Uterus (tissue), 2 donors: ENCODE data around the gene PTPMT1.

ENCODE experiments used
- POLR2A ChIP-seq, 2 donors: fragments of 450-650 bp; IDR thresholded peaks; one replicate each; pipeline ENCODE4 v1.6.1; 2016; ENCODE audit warnings: antibody characterized with exemption in 2 of 2, mild to moderate bottlenecking in 1 of 2, moderate library complexity in 1 of 2
- TF ChIP-seq, protein P1 (sequence below), 4 experiments: fragments of 200-600 bp in 2 of 4; fragments of 450-650 bp in 2 of 4; sonication (generic) in 2 of 4; IDR thresholded peaks; one replicate each; pipeline ENCODE4 v1.5.1; 2016 to 2019; ENCODE audit warnings: antibody characterized with exemption in 4 of 4, mild to moderate bottlenecking in 2 of 4, moderate library complexity in 1 of 4

DNA sequence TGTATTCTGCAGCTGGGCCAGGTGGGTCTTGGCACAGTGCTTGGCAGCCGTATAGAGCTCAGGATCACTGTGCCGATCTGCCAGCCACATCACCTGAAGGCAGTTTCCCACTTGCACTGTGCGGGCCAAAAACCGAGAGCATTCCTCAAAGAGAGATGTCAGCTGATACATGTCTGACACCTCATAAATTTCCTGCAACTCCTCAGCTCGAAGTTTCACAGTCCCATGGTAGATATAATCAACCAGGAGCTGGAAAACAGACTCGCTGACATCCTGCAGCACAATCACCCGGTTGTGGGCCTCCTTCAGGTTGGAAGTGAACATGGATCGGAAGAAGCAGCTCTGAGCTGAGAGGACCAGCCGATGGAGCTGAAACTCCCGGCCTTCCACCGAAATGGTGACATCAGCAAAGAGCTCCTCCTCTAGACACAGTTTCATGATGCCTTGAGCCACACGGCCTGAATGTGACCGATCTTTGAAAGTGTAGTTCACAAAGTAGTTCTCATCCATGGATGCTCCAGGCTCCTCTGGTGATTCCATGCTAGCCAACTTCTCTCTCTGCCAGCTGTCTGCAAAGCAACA, 12.2 kb downstream of the PTPMT1 start:
- TF ChIP-seq, protein P1, sequence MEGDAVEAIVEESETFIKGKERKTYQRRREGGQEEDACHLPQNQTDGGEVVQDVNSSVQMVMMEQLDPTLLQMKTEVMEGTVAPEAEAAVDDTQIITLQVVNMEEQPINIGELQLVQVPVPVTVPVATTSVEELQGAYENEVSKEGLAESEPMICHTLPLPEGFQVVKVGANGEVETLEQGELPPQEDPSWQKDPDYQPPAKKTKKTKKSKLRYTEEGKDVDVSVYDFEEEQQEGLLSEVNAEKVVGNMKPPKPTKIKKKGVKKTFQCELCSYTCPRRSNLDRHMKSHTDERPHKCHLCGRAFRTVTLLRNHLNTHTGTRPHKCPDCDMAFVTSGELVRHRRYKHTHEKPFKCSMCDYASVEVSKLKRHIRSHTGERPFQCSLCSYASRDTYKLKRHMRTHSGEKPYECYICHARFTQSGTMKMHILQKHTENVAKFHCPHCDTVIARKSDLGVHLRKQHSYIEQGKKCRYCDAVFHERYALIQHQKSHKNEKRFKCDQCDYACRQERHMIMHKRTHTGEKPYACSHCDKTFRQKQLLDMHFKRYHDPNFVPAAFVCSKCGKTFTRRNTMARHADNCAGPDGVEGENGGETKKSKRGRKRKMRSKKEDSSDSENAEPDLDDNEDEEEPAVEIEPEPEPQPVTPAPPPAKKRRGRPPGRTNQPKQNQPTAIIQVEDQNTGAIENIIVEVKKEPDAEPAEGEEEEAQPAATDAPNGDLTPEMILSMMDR (IDR thresholded peaks at IDR 0.05), result no peak
- TF ChIP-seq POLR2A (IDR thresholded peaks at IDR 0.05), result no peak
